ENCODE measurements around the gene TRIM71. TPM values are rescaled to one million over a fixed set of nuclear protein-coding genes. Genes with fewer than 3 reads are reported as not detected.

TRIM71 gene
- total and polyA plus RNA-seq, 8 donors = under 0.01 to 2.8 (median 0.12) TPM; not detected in 3

GRCh38 chr3:32880225-32880624 lies 62.4 kb downstream of the TRIM71 start:
- H3K36me3 ChIP-seq = no peaks in the 10 kb centered on the region
- H3K9me3 ChIP-seq = no peaks in the 10 kb centered on the region
- no peak overlapping the region for H3K27ac ChIP-seq
- H3K4me3 ChIP-seq = no peak overlapping the region
- H3K27me3 ChIP-seq = no peaks in the 10 kb centered on the region
- TF ChIP-seq POLR2AphosphoS5 (IDR thresholded peaks at IDR 0.05) (no peak), EP300 (IDR thresholded peaks at IDR 0.05) (no peak), POLR2A (IDR thresholded peaks at IDR 0.05) (no peak)
- TF ChIP-seq, protein P1, sequence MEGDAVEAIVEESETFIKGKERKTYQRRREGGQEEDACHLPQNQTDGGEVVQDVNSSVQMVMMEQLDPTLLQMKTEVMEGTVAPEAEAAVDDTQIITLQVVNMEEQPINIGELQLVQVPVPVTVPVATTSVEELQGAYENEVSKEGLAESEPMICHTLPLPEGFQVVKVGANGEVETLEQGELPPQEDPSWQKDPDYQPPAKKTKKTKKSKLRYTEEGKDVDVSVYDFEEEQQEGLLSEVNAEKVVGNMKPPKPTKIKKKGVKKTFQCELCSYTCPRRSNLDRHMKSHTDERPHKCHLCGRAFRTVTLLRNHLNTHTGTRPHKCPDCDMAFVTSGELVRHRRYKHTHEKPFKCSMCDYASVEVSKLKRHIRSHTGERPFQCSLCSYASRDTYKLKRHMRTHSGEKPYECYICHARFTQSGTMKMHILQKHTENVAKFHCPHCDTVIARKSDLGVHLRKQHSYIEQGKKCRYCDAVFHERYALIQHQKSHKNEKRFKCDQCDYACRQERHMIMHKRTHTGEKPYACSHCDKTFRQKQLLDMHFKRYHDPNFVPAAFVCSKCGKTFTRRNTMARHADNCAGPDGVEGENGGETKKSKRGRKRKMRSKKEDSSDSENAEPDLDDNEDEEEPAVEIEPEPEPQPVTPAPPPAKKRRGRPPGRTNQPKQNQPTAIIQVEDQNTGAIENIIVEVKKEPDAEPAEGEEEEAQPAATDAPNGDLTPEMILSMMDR (IDR thresholded peaks at IDR 0.05) = no peak
- DNase-seq = no peak
- WGBS, 5 donors = 79 to 100% (median 100%) methylated on average over 1 of the region's 1 CpG
- peaks cover 0 to 5% (median under 1%) of the 10 kb centered on the region in 4 donors for H3K4me1 ChIP-seq
- intact Hi-C loops (cut with DNase I; ENCODE audit: low total_unique reads) = no loop called here

DNA sequence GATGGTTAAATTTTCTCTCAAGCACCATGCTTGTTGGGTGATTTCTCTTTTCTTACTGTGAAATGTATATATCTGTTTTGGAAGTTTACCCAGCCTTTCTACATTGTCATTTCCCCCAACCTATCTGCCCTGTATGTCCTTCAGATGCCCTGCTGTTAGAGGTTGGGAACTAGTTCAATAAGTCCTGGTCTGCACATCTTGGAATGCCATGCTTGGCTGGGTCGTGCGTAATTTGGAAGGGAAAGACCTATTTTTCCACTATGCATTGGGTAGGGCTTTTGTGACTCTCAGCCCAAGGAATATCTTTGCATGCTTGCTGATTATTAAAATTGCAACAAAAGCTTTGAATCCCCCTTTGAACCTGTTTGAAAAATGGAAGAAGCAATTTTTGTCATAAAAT lies 63.8 kb downstream of the TRIM71 start:
- intact Hi-C loops (cut with DNase I; ENCODE audit: low total_unique reads) = no loop called here
- TF ChIP-seq EP300 (IDR thresholded peaks at IDR 0.05) (no peak), POLR2A (IDR thresholded peaks at IDR 0.05) (no peak), POLR2AphosphoS5 (IDR thresholded peaks at IDR 0.05) (no peak)
- TF ChIP-seq, protein P1 (IDR thresholded peaks at IDR 0.05) = no peak

DNA sequence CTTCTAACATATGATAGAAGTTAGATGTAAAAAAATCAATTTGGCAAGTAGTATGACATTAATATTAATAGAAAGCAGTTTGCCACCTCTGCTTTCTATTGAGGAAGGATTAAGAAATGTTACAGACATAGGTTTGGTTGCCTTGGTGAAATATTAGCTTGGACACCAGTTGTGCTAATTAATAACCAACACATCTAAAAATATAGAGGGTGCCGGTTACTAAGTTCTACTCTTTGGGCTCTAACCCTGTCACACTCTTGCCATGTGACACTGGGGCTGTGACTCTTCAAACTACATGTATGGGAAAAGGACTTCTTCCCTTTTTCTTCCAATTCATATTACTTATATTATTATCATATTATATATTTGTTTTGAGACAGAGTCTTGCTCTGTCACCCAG lies 64.4 kb downstream of the TRIM71 start:
- 73 to 92% (median 81%) methylated on average over 1 of the region's 1 CpG for WGBS, 5 donors
- Histone ChIP-seq H3K4me1 (peaks cover 0 to 13% (median 9%) of the 10 kb centered on the region in 4 donors), H3K4me3 (no peak overlapping the region), H3K27me3 (no peaks in the 10 kb centered on the region), H3K9me3 (no peaks in the 10 kb centered on the region), H3K27ac (no peak overlapping the region), H3K36me3 (no peaks in the 10 kb centered on the region)
- intact Hi-C loops (cut with DNase I; ENCODE audit: low total_unique reads) = no loop called here
- TF ChIP-seq EP300 (IDR thresholded peaks at IDR 0.05) (no peak), POLR2A (IDR thresholded peaks at IDR 0.05) (no peak), POLR2AphosphoS5 (IDR thresholded peaks at IDR 0.05) (no peak)
- TF ChIP-seq, protein P1 (IDR thresholded peaks at IDR 0.05) = no peak
- no peak for DNase-seq

More for the DNA sequence above, 63.8 kb downstream of the TRIM71 start:
- no peak for DNase-seq
- Histone ChIP-seq H3K4me3 (no peak overlapping the region), H3K27me3 (no peaks in the 10 kb centered on the region), H3K4me1 (peaks cover 0 to 13% (median 9%) of the 10 kb centered on the region in 4 donors), H3K36me3 (no peaks in the 10 kb centered on the region), H3K9me3 (no peaks in the 10 kb centered on the region), H3K27ac (no peak overlapping the region)
- 83 to 95% (median 93%) methylated on average over 2 of the region's 2 CpGs for WGBS, 5 donors

DNA sequence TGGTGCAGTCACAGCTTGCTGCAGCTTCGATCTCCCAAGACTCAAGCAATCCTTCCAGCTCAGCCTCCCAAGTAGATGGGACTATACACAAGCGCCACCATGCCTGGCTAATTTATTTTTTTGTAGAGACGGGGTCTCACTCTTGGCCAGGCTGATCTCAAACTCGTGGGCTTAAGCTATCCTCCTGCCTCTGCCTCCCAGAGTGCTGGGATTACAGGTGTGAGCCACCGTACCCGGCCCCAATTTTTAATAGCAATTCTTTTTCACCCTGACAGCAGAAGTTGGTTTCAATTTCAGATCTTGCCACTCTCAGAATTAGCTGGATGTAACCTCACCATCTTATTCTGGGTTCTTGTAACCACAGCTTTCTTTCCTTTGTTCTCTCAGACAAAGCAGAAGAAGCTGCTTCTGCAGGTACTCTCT lies 64.8 kb downstream of the TRIM71 start:
- 83 to 87% (median 84%) methylated on average over 6 of the region's 6 CpGs for WGBS, 5 donors
- TF ChIP-seq EP300 (IDR thresholded peaks at IDR 0.05) (no peak), POLR2AphosphoS5 (IDR thresholded peaks at IDR 0.05) (no peak), POLR2A (IDR thresholded peaks at IDR 0.05) (no peak)
- TF ChIP-seq, protein P1 (IDR thresholded peaks at IDR 0.05) = no peak
- H3K27ac ChIP-seq = no peak overlapping the region

More for the DNA sequence above, 64.8 kb downstream of the TRIM71 start:
- no peaks in the 10 kb centered on the region for H3K27me3 ChIP-seq
- intact Hi-C loops (cut with DNase I; ENCODE audit: low total_unique reads) = no loop called here
- H3K4me1 ChIP-seq = peaks cover 0 to 13% (median 9%) of the 10 kb centered on the region in 4 donors
- no peak for DNase-seq
- H3K9me3 ChIP-seq = no peaks in the 10 kb centered on the region
- H3K4me3 ChIP-seq = no peak overlapping the region
- H3K36me3 ChIP-seq = no peaks in the 10 kb centered on the region
